GM19468 (cell line): ENCODE measurements around the gene RRP1B.
"Not testable (repeated sequence)": the region's sequence is repeated elsewhere in the genome, so short reads cannot be mapped to it uniquely, and the experiment has no call there.

Source experiments
- ATAC-seq: cut with Tn5 transposase; IDR thresholded peaks from one replicate; pipeline ENCODE4 v1.9.1; 2021; ENCODE audit warnings: mild to moderate bottlenecking, moderate library complexity, moderate number of reproducible peaks; ENCODE audit not compliant: unreplicated experiment; ENCODE audit errors: extremely low read depth

The RRP1B gene

DNA sequence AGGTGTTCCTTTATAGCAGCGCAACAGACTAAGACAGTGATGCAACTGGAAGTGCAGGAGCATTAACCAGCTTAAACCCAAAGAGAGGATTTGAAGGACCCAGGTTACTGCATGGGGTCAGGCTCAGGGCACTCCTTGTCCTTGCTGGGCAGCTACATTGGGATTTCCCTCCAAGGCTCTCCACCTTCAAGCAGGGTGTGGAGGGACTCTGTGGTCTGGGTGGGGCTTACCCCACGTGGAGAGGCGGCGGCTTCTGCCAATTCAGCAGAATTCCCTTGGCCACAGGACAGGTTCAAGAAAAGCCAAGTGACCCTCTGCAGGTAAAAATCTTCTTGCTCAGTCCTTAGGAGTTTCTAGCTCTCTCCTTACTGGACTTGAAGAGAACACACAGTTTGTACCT is 6.5 kb downstream of the RRP1B start:
- no peak for ATAC-seq

GRCh38 chr21:43667191-43667904 is 8.0 kb downstream of the RRP1B start:
- ATAC-seq: no peak

DNA sequence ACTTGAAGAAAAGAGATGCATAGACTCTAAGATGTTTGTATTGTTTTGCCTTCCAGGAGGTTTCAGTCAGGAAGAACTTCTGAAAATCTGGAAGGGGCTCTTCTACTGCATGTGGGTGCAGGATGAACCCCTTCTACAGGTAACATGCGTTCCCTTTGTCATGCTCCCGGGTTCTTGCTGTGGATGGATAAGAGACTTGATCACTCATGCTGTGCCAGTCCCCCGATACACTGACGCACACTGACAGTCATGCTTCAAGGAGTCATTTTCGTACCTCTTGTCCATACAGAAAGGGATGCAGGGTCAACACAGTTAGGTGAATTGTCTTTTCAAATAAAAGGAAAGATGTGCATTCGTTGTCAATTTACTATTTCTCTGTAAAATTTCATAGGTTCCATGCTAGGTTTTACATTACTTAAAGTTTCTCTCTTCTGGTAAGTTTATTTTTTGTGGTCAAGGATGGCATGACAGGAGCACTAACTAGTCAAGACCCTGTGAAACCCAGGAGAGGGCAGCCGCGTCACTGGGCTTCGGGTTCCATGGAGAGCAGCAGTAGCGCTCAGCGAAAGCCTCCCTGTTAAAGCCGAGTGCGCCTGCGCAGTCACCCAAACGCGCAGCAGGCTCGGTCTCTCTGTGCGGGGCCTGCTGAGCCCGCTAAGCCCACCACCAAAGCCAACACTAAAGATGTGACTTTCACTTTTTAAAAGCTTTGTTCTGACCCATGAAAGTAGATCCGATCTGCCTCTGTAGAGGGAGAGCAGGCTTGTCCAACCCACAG is 10.7 kb downstream of the RRP1B start:
- no peak for ATAC-seq

GRCh38 chr21:43675871-43676270 is 16.5 kb downstream of the RRP1B start:
- ATAC-seq: no peak

DNA sequence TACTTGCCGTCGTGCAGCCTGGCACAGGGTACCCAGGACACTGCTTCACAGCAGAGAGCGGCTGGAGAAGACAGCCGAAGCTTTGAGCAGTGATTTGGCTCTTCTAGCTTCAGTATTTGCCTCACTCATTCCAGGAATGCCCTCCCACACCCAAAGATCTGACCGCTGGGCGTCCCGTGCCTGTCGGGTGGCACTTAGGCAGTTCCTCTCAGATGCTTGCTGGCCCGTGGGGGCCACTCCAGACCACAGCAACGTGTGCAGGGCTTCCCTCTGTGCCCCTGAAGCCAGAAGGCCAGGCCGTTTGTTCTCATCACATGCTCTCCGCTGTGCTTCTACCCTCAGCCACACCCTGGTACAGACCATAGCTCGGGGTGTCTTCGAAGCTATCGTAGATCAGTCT is 17.0 kb downstream of the RRP1B start:
- no peak for ATAC-seq

DNA sequence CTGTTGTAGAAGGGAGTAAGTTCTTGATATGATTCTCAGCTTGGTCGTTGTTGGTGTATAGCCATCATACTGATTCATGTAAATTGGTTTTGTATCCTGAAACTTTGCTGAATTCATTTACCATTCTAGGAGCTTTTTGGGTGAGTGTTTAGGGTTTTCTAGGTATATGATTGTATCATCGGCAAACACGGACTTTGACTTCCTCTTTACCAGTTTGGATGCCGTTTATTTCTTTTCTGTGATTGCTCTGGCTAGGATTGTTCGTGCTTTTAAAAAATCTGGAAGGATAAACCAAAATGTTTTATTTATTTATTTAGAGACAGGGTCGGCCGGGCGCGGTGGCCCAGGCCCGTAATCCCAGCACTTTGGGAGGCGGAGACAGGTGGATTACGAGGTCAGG is 20.6 kb downstream of the RRP1B start:
- ATAC-seq: no peak

GRCh38 chr21:43680421-43680820 is 21.1 kb downstream of the RRP1B start:
- ATAC-seq: not testable (repeated sequence)

DNA sequence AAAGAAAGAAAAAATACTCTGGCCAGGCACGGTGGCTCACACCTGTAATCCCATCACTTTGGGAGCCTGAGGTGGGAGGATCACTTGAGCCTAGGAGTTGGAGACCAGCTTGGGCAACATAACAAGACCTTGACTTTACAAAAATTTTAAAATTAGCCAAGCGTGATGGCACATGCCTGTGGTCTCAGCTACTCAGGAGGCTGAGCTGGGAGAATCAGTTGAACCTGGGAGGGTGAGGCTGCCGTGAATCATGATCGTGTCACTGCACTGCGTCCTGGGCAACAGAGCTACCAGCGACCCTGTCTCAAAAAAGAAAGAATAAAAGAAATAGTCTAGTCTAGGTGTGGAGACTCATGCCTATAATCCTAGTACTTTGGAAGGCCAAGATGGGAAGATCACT is 22.3 kb downstream of the RRP1B start:
- ATAC-seq: no peak

- ATAC-seq: no peak
These were observed 25.1 kb downstream of the RRP1B start for GRCh38 chr21:43684424-43684823.

DNA sequence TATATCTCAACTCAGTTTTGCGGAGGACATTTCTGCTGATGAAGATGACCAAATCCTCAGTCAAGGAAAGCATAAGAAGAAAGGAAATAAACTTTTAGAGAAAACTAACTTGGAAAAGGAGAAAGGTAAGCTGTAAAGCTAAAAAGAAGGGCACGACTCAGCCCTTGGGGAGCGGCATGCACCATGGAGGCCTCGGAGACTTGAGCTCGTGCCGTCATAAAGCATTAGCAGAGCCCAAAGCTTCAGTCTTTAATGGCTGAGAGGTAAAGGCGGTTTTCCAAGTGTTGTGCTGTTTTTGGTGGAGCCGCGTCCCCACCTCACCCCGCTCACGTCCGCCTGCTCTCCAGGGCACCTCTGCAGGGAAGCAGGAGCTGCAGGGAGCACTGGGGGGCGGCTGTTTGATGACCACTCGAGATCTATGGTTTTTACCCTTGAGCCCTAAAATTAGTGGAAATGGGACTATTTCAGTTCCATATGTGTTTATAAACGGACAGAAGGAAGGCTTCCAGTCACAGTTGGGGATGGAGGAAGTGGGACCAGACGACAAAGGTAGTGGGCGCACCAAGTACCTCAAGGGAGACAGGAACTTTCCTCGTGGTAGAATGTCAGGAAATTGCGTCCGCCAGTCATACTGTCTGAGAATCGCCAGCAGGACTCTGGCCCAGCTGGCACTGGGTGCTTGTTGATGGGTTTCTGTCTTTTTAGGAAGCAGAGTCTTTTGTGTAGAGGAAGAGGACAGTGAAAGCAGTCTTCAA is 27.6 kb downstream of the RRP1B start:
- no peak for ATAC-seq

DNA sequence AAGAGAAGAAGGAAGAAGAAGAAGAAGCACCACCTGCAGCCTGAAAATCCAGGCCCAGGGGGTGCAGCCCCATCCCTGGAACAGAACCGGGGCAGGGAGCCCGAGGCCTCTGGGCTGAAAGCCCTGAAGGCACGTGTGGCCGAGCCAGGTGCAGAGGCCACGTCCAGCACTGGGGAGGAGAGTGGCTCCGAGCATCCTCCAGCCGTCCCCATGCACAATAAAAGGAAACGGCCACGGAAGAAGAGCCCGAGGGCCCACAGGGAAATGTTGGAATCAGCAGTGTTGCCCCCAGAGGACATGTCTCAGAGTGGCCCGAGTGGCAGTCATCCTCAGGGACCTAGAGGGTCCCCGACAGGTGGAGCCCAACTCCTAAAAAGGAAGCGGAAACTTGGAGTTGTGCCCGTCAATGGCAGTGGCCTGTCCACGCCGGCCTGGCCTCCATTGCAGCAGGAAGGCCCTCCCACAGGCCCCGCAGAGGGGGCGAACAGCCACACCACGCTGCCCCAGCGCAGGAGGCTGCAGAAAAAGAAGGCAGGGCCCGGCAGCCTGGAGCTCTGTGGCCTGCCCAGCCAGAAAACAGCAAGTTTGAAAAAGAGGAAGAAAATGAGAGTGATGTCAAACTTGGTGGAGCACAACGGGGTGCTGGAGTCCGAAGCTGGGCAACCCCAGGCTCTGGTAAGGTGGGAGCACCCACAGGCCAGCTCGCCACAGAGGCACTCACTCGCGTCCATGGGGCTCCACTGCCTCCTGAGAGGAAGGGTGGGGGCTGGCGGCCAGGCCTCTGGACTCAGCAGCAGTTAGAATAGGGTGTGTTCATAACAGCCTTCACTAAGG is 28.4 kb downstream of the RRP1B start:
- ATAC-seq: no peak

GRCh38 chr21:43688906-43689305 is 29.5 kb downstream of the RRP1B start:
- ATAC-seq: no peak

DNA sequence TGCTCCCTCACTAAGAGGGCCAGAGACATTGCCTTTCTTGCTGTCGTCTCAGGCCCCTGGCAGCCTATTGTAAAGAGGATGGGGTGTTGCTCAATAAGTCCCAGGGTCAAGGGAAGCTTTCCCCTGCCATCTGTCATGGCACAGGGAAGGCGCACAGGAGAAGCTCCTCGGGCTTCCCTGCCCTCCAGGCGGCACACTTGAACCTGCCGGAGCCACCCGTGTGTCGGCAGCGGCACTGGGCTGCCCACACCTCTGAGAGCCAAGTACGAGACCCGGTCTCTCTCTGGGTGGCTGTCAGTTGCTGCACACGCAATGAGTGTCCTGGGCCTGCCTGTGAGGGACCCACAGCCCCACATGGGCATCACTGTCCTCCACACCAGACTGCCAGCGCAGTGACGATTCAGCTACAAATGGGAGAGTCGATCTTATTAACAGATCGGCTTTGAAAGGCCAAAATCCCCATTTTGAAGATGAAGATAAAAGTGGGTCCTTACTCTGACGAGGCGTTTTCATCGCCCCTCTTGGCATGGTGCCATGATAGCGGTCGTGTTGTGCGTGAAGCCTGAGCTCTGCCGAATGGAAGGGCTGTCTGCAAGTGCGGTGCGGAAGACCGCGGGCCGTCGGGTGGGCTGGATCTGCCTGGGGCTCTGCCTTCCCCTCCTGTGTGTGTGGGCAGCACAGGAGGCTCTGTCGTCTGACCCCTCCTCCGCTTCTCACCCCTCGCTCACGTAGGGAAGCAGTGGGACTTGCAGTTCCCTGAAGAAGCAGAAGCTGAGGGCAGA is 30.4 kb downstream of the RRP1B start:
- no peak for ATAC-seq

DNA sequence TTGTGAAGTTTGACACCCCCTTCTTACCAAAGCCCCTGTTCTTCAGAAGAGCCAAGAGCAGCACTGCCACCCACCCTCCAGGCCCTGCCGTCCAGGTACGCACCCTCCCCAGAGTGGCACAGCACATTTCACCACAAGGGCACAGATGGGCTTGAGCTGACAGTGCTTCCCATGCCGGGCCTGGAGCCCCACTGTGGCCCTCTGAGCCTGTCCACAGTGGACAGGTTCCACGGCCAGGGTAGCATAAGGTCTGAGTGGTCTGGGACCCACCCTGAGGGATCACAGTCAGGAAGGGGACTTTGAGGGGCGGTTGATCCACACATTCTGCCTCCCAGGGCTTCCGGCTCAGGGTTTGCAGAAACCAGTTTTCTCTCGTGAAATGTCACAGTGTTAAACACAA is 31.0 kb downstream of the RRP1B start:
- ATAC-seq: no peak

DNA sequence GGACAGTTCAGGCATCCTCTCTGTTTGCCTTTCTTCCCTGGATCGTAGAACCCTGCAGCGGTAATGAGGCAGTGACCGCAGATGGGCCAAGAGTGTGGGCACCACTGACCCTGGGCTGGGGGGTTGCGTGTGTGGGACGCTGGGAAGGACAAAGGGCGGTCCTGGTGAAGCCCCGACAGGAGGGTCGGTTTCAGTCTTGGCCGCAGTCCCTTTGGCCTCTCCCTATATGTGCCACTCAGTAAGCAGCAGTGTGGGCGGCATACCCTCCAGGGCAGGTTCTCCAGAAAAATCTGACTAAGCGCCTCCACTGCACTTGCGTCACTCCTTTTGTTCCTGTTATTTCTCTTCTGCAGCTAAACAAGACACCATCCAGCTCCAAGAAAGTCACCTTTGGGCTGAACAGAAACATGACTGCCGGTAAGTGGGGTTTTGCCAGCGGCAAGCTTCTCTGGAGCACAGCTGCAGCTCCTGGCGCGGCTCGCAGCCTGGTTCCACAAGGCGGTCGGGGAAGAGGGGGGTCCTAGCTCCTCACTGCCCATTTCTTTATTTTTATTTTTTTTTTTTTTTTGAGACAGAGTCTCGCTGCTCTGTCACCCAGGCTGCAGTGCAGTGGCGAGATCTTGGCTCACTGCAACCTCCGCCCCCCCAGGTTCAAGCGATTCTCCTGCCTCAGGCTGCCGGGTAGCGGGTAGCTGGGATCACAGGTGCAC is 31.9 kb downstream of the RRP1B start:
- no peak for ATAC-seq

GRCh38 chr21:43691801-43692200 is 32.4 kb downstream of the RRP1B start:
- ATAC-seq: no peak

- ATAC-seq: no peak
These were observed 33.6 kb downstream of the RRP1B start for GRCh38 chr21:43692949-43693348.

DNA sequence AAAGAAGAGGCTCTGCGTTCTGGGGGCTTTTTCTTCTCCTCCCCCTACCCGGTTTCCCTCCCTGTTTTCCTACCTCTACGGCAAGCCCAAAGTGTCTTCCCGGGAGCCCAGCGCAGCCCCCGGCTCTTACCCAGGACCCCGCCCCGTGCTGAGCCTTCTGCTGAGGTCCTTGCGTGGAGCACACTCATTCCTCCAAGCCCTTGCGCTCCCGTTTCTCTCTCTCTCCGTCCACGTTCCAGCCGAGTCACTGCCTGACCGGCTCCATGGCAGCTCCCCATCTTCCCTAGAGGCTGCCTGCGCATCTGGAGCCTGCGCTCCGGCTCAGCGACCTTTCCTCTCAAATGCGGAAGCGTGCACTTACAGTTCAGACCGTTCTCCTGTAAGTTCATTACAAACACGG is 34.6 kb downstream of the RRP1B start:
- ATAC-seq: no peak
